ENCODE results near the gene TOP2B. TPM values are rescaled to one million over a fixed set of nuclear protein-coding genes. Genes with fewer than 3 reads are reported as not detected.

Gene TOP2B
- total RNA-seq, 1 experiment from 2014 or later, result 106 TPM

GRCh38 chr3:25565807-25566206 is 98.9 kb downstream of the TOP2B start:
- Histone ChIP-seq H3K36me3 (ENCODE audit: low read depth) (no peaks in the 10 kb centered on the region), H3K4me2 (no peak overlapping the region), H3K4me3 (no peak overlapping the region), H3K4me1 (replicated peaks; ENCODE audit: insufficient read depth) (no peaks in the 10 kb centered on the region), H4K20me1 (ENCODE audit: insufficient read depth) (no peaks in the 10 kb centered on the region), H3K27me3 (ENCODE audit: insufficient read depth, low read depth) (no peaks in the 10 kb centered on the region), H3K27ac (no peak overlapping the region), H3K79me2 (ENCODE audit: low read depth) (no peaks in the 10 kb centered on the region), H3F3A (ENCODE audit: insufficient read depth, low read depth) (no peaks in the 10 kb centered on the region), H2AFZ (no peak overlapping the region), H3K9me3 (ENCODE audit: insufficient read depth, low read depth) (no peaks in the 10 kb centered on the region), H3K9me2 (ENCODE audit: insufficient read depth) (no peaks in the 10 kb centered on the region; the same call in 1 of the 2 replicates)
- no peak for DNase-seq
- no TSS peak for BruUV-seq (replicated peaks)
- ChIA-PET CTCF (no interaction called here), POLR2A (ENCODE audit: unreplicated experiment) (no interaction called here)
- no peak for TF ChIP-seq CTCF (conservative IDR thresholded peaks at IDR 0.05)
- no peak for TF ChIP-seq EZH2 (IDR thresholded peaks at IDR 0.05; ENCODE audit: low read depth)
- intact Hi-C loops (cut with micrococcal nuclease; ENCODE audit: unreplicated experiment), result no loop called here

GRCh38 chr3:25564075-25564474 is 100.6 kb downstream of the TOP2B start:
- no peaks in the 10 kb centered on the region for H3K9me3 ChIP-seq (ENCODE audit: insufficient read depth, low read depth)
- H3K27me3 ChIP-seq (ENCODE audit: insufficient read depth, low read depth), result no peaks in the 10 kb centered on the region
- no peak overlapping the region for H3K4me3 ChIP-seq
- no peak overlapping the region for H3K27ac ChIP-seq
- no peaks in the 10 kb centered on the region for H3K79me2 ChIP-seq (ENCODE audit: low read depth)
- POLR2A ChIA-PET (ENCODE audit: unreplicated experiment), result no interaction called here
- no peaks in the 10 kb centered on the region for H3K4me1 ChIP-seq (replicated peaks; ENCODE audit: insufficient read depth)
- H3F3A ChIP-seq (ENCODE audit: insufficient read depth, low read depth), result no peaks in the 10 kb centered on the region
- CTCF ChIA-PET, result no interaction called here
- no peaks in the 10 kb centered on the region for H4K20me1 ChIP-seq (ENCODE audit: insufficient read depth)
- intact Hi-C loops (cut with micrococcal nuclease; ENCODE audit: unreplicated experiment), result no loop called here
- no peak overlapping the region for H2AFZ ChIP-seq
- H3K36me3 ChIP-seq (ENCODE audit: low read depth), result no peaks in the 10 kb centered on the region
- TF ChIP-seq CTCF (conservative IDR thresholded peaks at IDR 0.05), result no peak
- no peak for TF ChIP-seq EZH2 (IDR thresholded peaks at IDR 0.05; ENCODE audit: low read depth)
- DNase-seq, result no peak
- no peak overlapping the region for H3K4me2 ChIP-seq
- H3K9me2 ChIP-seq (ENCODE audit: insufficient read depth), result no peaks in the 10 kb centered on the region; the same call in 1 of the 2 replicates
- BruUV-seq (replicated peaks), result no TSS peak

GRCh38 chr3:25563601-25564000 is 101.1 kb downstream of the TOP2B start:
- intact Hi-C loops (cut with micrococcal nuclease; ENCODE audit: unreplicated experiment), result no loop called here
- POLR2A ChIA-PET (ENCODE audit: unreplicated experiment), result no interaction called here
- Histone ChIP-seq H3K4me3 (no peak overlapping the region), H2AFZ (no peak overlapping the region), H3K4me1 (replicated peaks; ENCODE audit: insufficient read depth) (no peaks in the 10 kb centered on the region), H3K9me2 (ENCODE audit: insufficient read depth) (no peaks in the 10 kb centered on the region; the same call in 1 of the 2 replicates), H3K27me3 (ENCODE audit: insufficient read depth, low read depth) (no peaks in the 10 kb centered on the region), H3F3A (ENCODE audit: insufficient read depth, low read depth) (no peaks in the 10 kb centered on the region), H3K9me3 (ENCODE audit: insufficient read depth, low read depth) (no peaks in the 10 kb centered on the region), H3K79me2 (ENCODE audit: low read depth) (no peaks in the 10 kb centered on the region), H3K36me3 (ENCODE audit: low read depth) (no peaks in the 10 kb centered on the region), H3K4me2 (no peak overlapping the region), H4K20me1 (ENCODE audit: insufficient read depth) (no peaks in the 10 kb centered on the region), H3K27ac (no peak overlapping the region)
- DNase-seq, result no peak
- TF ChIP-seq EZH2 (IDR thresholded peaks at IDR 0.05; ENCODE audit: low read depth), result no peak
- CTCF ChIA-PET, result no interaction called here
- BruUV-seq (replicated peaks), result no TSS peak

GRCh38 chr3:25558796-25559195 is 105.9 kb downstream of the TOP2B start:
- no peaks in the 10 kb centered on the region for H3K9me3 ChIP-seq (ENCODE audit: insufficient read depth, low read depth)
- no peak for DNase-seq
- H2AFZ ChIP-seq, result no peak overlapping the region
- H3K4me3 ChIP-seq, result no peak overlapping the region
- H3K4me1 ChIP-seq (replicated peaks; ENCODE audit: insufficient read depth), result no peaks in the 10 kb centered on the region
- CTCF ChIA-PET, result no interaction called here
- no peaks in the 10 kb centered on the region for H4K20me1 ChIP-seq (ENCODE audit: insufficient read depth)
- no peaks in the 10 kb centered on the region; the same call in 1 of the 2 replicates for H3K9me2 ChIP-seq (ENCODE audit: insufficient read depth)
- intact Hi-C loops (cut with micrococcal nuclease; ENCODE audit: unreplicated experiment), result no loop called here
- no peak overlapping the region for H3K27ac ChIP-seq
- POLR2A ChIA-PET (ENCODE audit: unreplicated experiment), result interaction anchor here (0.7 kb wide), 1 partner anchor 9 kb away, joined by 7 read pairs; no protein-coding TSS in a partner anchor
- no peaks in the 10 kb centered on the region for H3K27me3 ChIP-seq (ENCODE audit: insufficient read depth, low read depth)
- BruUV-seq (replicated peaks), result no TSS peak
- no peak overlapping the region for H3K4me2 ChIP-seq
- H3K36me3 ChIP-seq (ENCODE audit: low read depth), result no peaks in the 10 kb centered on the region
- TF ChIP-seq CTCF (conservative IDR thresholded peaks at IDR 0.05) (no peak), EZH2 (IDR thresholded peaks at IDR 0.05; ENCODE audit: low read depth) (no peak)
- H3F3A ChIP-seq (ENCODE audit: insufficient read depth, low read depth), result no peaks in the 10 kb centered on the region
- H3K79me2 ChIP-seq (ENCODE audit: low read depth), result no peaks in the 10 kb centered on the region
